Natural killer cell (primary cell): ENCODE results near the gene TBC1D2B. TPM values are rescaled to one million over a fixed set of nuclear protein-coding genes. Genes with fewer than 3 reads are reported as not detected.

Experiments used
- ATAC-seq, 3 donors: fragments of 150-1000 bp in 2 of 3; fragments of 200-7000 bp in 1 of 3; cut with Tn5 transposase; 1 replicate in 1 of 3; 2 replicates in 2 of 3; pipeline ENCODE4 v1.10.0; 2021; ENCODE audit warnings: mild to moderate bottlenecking in 2 of 3, moderate library complexity in 2 of 3
- DNase-seq, 2 donors: peaks; one replicate each; pipeline versions ENCODE4 v3.0.0 to v3.0.0-alpha.2; 2013 to 2021; ENCODE audit warnings: mixed read lengths in 1 of 2
- H3K27ac ChIP-seq: one replicate; pipeline ENCODE4 v1.5.1; 2013; ENCODE audit warnings: mild to moderate bottlenecking, low read length
- H3K27me3 ChIP-seq: one replicate; pipeline ENCODE4 v1.6.1; 2013; ENCODE audit warnings: low read length; ENCODE audit not compliant: control insufficient read depth, insufficient read depth
- H3K36me3 ChIP-seq: one replicate; pipeline ENCODE4 v1.6.1; 2013; ENCODE audit warnings: low read length; ENCODE audit not compliant: control insufficient read depth, insufficient read depth
- H3K4me1 ChIP-seq: one replicate; pipeline ENCODE4 v1.6.1; 2013; ENCODE audit warnings: low read length; ENCODE audit not compliant: control insufficient read depth, insufficient read depth
- H3K4me3 ChIP-seq: one replicate; pipeline ENCODE4 v1.5.1; 2013; ENCODE audit warnings: low read length
- H3K9me3 ChIP-seq: one replicate; pipeline ENCODE4 v1.6.1; 2013; ENCODE audit warnings: low read length; ENCODE audit not compliant: control insufficient read depth, insufficient read depth
- H3K27ac Mint-ChIP-seq, 2 donors: one replicate each; pipeline ENCODE4 v1.8.0; 2022; ENCODE audit warnings: mild to moderate bottlenecking in 2 of 2, mixed read lengths in 2 of 2, moderate library complexity in 1 of 2
- H3K27me3 Mint-ChIP-seq, 2 donors: one replicate each; pipeline ENCODE4 v1.8.0; 2022; ENCODE audit warnings: low read depth in 2 of 2, mixed read lengths in 2 of 2
- H3K36me3 Mint-ChIP-seq: one replicate; pipeline ENCODE4 v1.8.0; 2022; ENCODE audit warnings: mixed read lengths
- H3K4me1 Mint-ChIP-seq, 2 donors: one replicate each; pipeline ENCODE4 v1.8.0; 2022; ENCODE audit warnings: mixed read lengths in 2 of 2
- H3K4me3 Mint-ChIP-seq: one replicate; pipeline ENCODE4 v1.8.0; 2022; ENCODE audit warnings: mild to moderate bottlenecking, moderate library complexity, mixed read lengths
- H3K9me3 Mint-ChIP-seq, 2 donors: one replicate each; pipeline ENCODE4 v1.8.0; 2022; ENCODE audit warnings: mixed read lengths in 2 of 2
- CTCF ChIP-seq: fragments of 200-600 bp; IDR thresholded peaks from one replicate; pipeline ENCODE4 v1.8.0; 2022; ENCODE audit warnings: antibody characterized with exemption
- WGBS: methylation state at CpG from one replicate; pipeline ENCODE4 v1.1.7; 2013; ENCODE audit warnings: missing lambda C conversion rate; ENCODE audit not compliant: insufficient coverage; 5-methylcytosine and 5-hydroxymethylcytosine counted together
- intact Hi-C: fragments of 100-400 bp; cut with micrococcal nuclease; formaldehyde crosslinking; loops from one replicate; pipeline ENCODE4 v1.14.2; 2022
- total RNA-seq, 4 donors: library from RNA; stranded (reverse); fragments of 120-200 nt in 1 of 4; gene quantifications; one replicate each; pipeline versions ENCODE4 v1.2.3 to v1.2.4, GENCODE V29; 2013 to 2022

TBC1D2B gene
- total RNA-seq, 3 donors from 2014 or later (not counting 1 experiment from before 2014, with no cell fraction given) = 54.0 to 83.5 (median 56.7) TPM

GRCh38 chr15:78058401-78058935 lies 19.0 kb downstream of the TBC1D2B start:
- DNase-seq (no peak), ATAC-seq (no peak)
- 92% methylated on average over 10 of the region's 10 CpGs for WGBS
- Mint-ChIP-seq H3K4me1 (peaks cover 45 to 57% of the 10 kb centered on the region in 2 donors), H3K27ac (peak overlapping the region in 1 of 2 donors; percentile 70), H3K27me3 (no peaks in the 10 kb centered on the region), H3K9me3 (no peaks in the 10 kb centered on the region), H3K36me3 (peaks cover under 1% of the 10 kb centered on the region), H3K4me3 (no peak overlapping the region)
- no peak overlapping the region for H3K27ac ChIP-seq
- H3K36me3 ChIP-seq = peaks cover 3% of the 10 kb centered on the region
- H3K9me3 ChIP-seq = no peaks in the 10 kb centered on the region
- no peaks in the 10 kb centered on the region for H3K27me3 ChIP-seq
- no peak for TF ChIP-seq CTCF
- intact Hi-C loops = no loop called here
- peaks cover 46% of the 10 kb centered on the region for H3K4me1 ChIP-seq
- H3K4me3 ChIP-seq = no peak overlapping the region

- ATAC-seq = no peak
- 90% methylated on average over 4 of the region's 5 CpGs for WGBS
- Histone ChIP-seq H3K27me3 (no peaks in the 10 kb centered on the region), H3K4me3 (no peak overlapping the region), H3K36me3 (peaks cover 4% of the 10 kb centered on the region), H3K4me1 (peaks cover 46% of the 10 kb centered on the region), H3K9me3 (no peaks in the 10 kb centered on the region), H3K27ac (no peak overlapping the region)
- Mint-ChIP-seq H3K4me1 (peaks cover 40 to 53% of the 10 kb centered on the region in 2 donors), H3K27ac (peak overlapping the region in 1 of 2 donors; percentile 70), H3K4me3 (no peak overlapping the region), H3K9me3 (no peaks in the 10 kb centered on the region), H3K27me3 (no peaks in the 10 kb centered on the region), H3K36me3 (peaks cover 6% of the 10 kb centered on the region)
- intact Hi-C loops = no loop called here
- no peak for TF ChIP-seq CTCF
- DNase-seq = no peak
These were observed 19.7 kb downstream of the TBC1D2B start for GRCh38 chr15:78057803-78058202.

GRCh38 chr15:78056714-78057269 lies 20.7 kb downstream of the TBC1D2B start:
- no peak for TF ChIP-seq CTCF
- peak in 1 of 2 donors; percentile 57 for DNase-seq
- Histone ChIP-seq H3K27ac (peak overlapping the region; percentile 51), H3K9me3 (no peaks in the 10 kb centered on the region), H3K36me3 (peaks cover 12% of the 10 kb centered on the region), H3K4me3 (no peak overlapping the region), H3K27me3 (no peaks in the 10 kb centered on the region), H3K4me1 (peaks cover 49% of the 10 kb centered on the region)
- Mint-ChIP-seq H3K27ac (peak overlapping the region in 1 of 2 donors; percentile 72), H3K4me3 (no peak overlapping the region), H3K36me3 (peaks cover 6% of the 10 kb centered on the region), H3K4me1 (peaks cover 43 to 56% of the 10 kb centered on the region in 2 donors), H3K9me3 (no peaks in the 10 kb centered on the region), H3K27me3 (no peaks in the 10 kb centered on the region)
- ATAC-seq = peak in 2 of 3 donors; percentile 20 to 50
- intact Hi-C loops = no loop called here
- whole genome bisulfite sequencing = 10% methylated on average over 1 of the region's 2 CpGs
